ENCODE data around the gene ING5.

ING5 gene

GRCh38 chr2:241708879-241709278 lies 7.0 kb downstream of the ING5 start:
- DNase-seq = no peak

- DNase-seq = no peak
Observed at GRCh38 chr2:241719093-241719492, 17.3 kb downstream of the ING5 start.

GRCh38 chr2:241720099-241720498 lies 18.3 kb downstream of the ING5 start:
- DNase-seq = no peak

GRCh38 chr2:241720560-241720959 lies 18.7 kb downstream of the ING5 start:
- DNase-seq = no peak

GRCh38 chr2:241721852-241722251 lies 20.0 kb downstream of the ING5 start:
- no peak for DNase-seq

GRCh38 chr2:241722896-241723454 lies 21.1 kb downstream of the ING5 start:
- DNase-seq = no peak

GRCh38 chr2:241724259-241724974 lies 22.6 kb downstream of the ING5 start:
- DNase-seq = peak; percentile 0

- no peak for DNase-seq
Observed at GRCh38 chr2:241724975-241725870, 23.4 kb downstream of the ING5 start.

- no peak for DNase-seq
Observed at GRCh38 chr2:241726459-241726858, 24.6 kb downstream of the ING5 start.

- no peak for DNase-seq
Observed at GRCh38 chr2:241728000-241728399, 26.2 kb downstream of the ING5 start.

GRCh38 chr2:241728627-241729026 lies 26.8 kb downstream of the ING5 start:
- no peak for DNase-seq

- DNase-seq = no peak
Observed at GRCh38 chr2:241729868-241730267, 28.0 kb downstream of the ING5 start.

GRCh38 chr2:241730671-241731293 lies 28.9 kb downstream of the ING5 start:
- DNase-seq = peak; percentile 79

- DNase-seq = peak; percentile 61
Observed at GRCh38 chr2:241732513-241733186, 30.8 kb downstream of the ING5 start.

- no peak for DNase-seq
Observed at GRCh38 chr2:241733391-241734207, 31.8 kb downstream of the ING5 start.

- no peak for DNase-seq
Observed at GRCh38 chr2:241734208-241734466, 32.3 kb downstream of the ING5 start.

- DNase-seq = peak; percentile 93
Observed at GRCh38 chr2:241734467-241735208, 32.8 kb downstream of the ING5 start, which contains the start of gene D2HGDH. D2HGDH (plus strand) TSS chr2:241734630; CDS start chr2:241735225, 595 bp downstream.

- DNase-seq = no peak
Observed at GRCh38 chr2:241736111-241736510, 34.3 kb downstream of the ING5 start.

GRCh38 chr2:241738040-241738686 lies 36.3 kb downstream of the ING5 start:
- no peak for DNase-seq

GRCh38 chr2:241739177-241739576 lies 37.3 kb downstream of the ING5 start:
- no peak for DNase-seq

- DNase-seq = no peak
Observed at GRCh38 chr2:241739651-241740050, 37.8 kb downstream of the ING5 start.
